Measurements from ENCODE around the gene PPP3R1. TPM values are rescaled to one million over a fixed set of nuclear protein-coding genes. Genes with fewer than 3 reads are reported as not detected.

The PPP3R1 gene
- total RNA-seq, 1 experiment from 2014 or later, result 74.2 TPM

DNA sequence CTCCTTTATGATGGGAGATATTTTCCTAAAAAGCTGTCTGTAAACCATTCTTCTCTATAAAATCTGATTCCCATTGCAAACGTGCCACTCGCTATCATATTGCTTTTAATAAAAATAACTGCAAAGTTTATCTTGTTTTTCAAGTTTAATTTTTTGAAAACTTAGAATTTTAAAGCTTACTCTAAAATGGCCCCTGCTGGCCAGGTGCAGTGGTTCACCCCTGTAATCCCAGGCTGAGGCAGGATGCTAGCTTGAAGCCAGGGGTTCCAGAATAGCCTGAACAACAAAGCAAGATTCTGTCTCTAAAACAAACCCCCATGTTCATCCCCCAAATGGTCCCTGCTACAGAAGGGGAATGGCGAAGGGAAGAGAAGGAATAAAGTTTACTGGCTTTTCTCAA is 41.9 kb upstream of the PPP3R1 start:
- Histone ChIP-seq H3K9ac (ENCODE audit: extremely low read depth, insufficient read length, low read length) (no peak overlapping the region), H2AFZ (ENCODE audit: low read length) (no peak overlapping the region), H3K27me3 (ENCODE audit: insufficient read depth, low read length) (no peaks in the 10 kb centered on the region), H4K8ac (replicated peaks; ENCODE audit: insufficient read length, low read depth, low read length) (no peak overlapping the region), H4K5ac (ENCODE audit: insufficient read length, low read depth, low read length) (no peak overlapping the region), H4K20me1 (ENCODE audit: control insufficient read depth, insufficient read depth, insufficient read length) (no peaks in the 10 kb centered on the region), H3K18ac (ENCODE audit: insufficient read length, low read depth, low read length) (no peak overlapping the region), H3K23ac (ENCODE audit: insufficient read length, low read depth, low read length) (no peak overlapping the region), H3K56ac (ENCODE audit: insufficient read length, low read depth, low read length) (no peak overlapping the region), H3K27ac (ENCODE audit: insufficient read length, low read depth, low read length) (no peak overlapping the region), H2BK5ac (ENCODE audit: insufficient read length, low read length) (no peak overlapping the region), H3K4me2 (ENCODE audit: insufficient read depth, insufficient read length, low read length) (no peak overlapping the region), H3K79me1 (ENCODE audit: insufficient read depth, low read depth, low read length, poor library complexity, severe bottlenecking) (no peaks in the 10 kb centered on the region), H2BK120ac (ENCODE audit: low read depth, low read length, poor library complexity, severe bottlenecking) (no peak overlapping the region), H2BK20ac (ENCODE audit: low read depth, low read length, poor library complexity, severe bottlenecking) (no peak overlapping the region), H3K23me2 (ENCODE audit: insufficient read length, low read depth, low read length, poor library complexity, severe bottlenecking) (no peaks in the 10 kb centered on the region), H3K79me2 (ENCODE audit: insufficient read depth, low read length) (no peaks in the 10 kb centered on the region), H3T11ph (ENCODE audit: low read length) (no peak overlapping the region), H4K91ac (ENCODE audit: insufficient read length, low read depth, low read length) (no peak overlapping the region), H3K14ac (ENCODE audit: insufficient read depth, low read length) (no peak overlapping the region), H3K4me1 (ENCODE audit: insufficient read depth, low read length) (no peaks in the 10 kb centered on the region), H3K4ac (ENCODE audit: low read depth, low read length) (no peak overlapping the region), H2BK15ac (ENCODE audit: low read depth, low read length) (no peak overlapping the region), H2BK12ac (ENCODE audit: insufficient read length, low read depth, low read length) (no peak overlapping the region), H2AK5ac (ENCODE audit: insufficient read length, low read length) (no peak overlapping the region), H3K9me3 (ENCODE audit: control insufficient read depth, low read depth, low read length) (no peaks in the 10 kb centered on the region)
- Mint-ChIP-seq H3K27ac (no peak overlapping the region), H3K4me1 (no peaks in the 10 kb centered on the region), H3K27me3 (ENCODE audit: low read depth) (no peaks in the 10 kb centered on the region; the same call in 1 of the 2 replicates), H3K9me3 (no peaks in the 10 kb centered on the region; a peak in 1 of 5 replicates), H3K4me3 (no peak overlapping the region), H3K36me3 (ENCODE audit: insufficient read depth in 1 of 3, low read depth in 3 of 3) (no peaks in the 10 kb centered on the region)
- TF ChIP-seq, protein P1, sequence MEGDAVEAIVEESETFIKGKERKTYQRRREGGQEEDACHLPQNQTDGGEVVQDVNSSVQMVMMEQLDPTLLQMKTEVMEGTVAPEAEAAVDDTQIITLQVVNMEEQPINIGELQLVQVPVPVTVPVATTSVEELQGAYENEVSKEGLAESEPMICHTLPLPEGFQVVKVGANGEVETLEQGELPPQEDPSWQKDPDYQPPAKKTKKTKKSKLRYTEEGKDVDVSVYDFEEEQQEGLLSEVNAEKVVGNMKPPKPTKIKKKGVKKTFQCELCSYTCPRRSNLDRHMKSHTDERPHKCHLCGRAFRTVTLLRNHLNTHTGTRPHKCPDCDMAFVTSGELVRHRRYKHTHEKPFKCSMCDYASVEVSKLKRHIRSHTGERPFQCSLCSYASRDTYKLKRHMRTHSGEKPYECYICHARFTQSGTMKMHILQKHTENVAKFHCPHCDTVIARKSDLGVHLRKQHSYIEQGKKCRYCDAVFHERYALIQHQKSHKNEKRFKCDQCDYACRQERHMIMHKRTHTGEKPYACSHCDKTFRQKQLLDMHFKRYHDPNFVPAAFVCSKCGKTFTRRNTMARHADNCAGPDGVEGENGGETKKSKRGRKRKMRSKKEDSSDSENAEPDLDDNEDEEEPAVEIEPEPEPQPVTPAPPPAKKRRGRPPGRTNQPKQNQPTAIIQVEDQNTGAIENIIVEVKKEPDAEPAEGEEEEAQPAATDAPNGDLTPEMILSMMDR (conservative IDR thresholded peaks at IDR 0.05), result peak; percentile 54
- no peak for DNase-seq
- WGBS (ENCODE audit: extremely low coverage, insufficient read length, low lambda C conversion rate), result no CpG with 5 or more reads among the region's 3 CpGs

Measured in H9 (cell line).